Epithelial cell of proximal tubule (primary cell): Measurements from ENCODE around the gene PCMTD2. TPM values are rescaled to one million over a fixed set of nuclear protein-coding genes. Genes with fewer than 3 reads are reported as not detected.

Experiments used
- DNase-seq: peaks from one replicate; pipeline ENCODE4 v3.0.0-alpha.2; 2011; ENCODE audit warnings: low read depth
- H3K4me3 ChIP-seq: 2 replicates; pipeline ENCODE4 v1.5.1; 2011; ENCODE audit warnings: low read depth, mild to moderate bottlenecking, low read length
- CTCF ChIP-seq: conservative IDR thresholded peaks from 2 replicates; pipeline ENCODE4 v1.5.1; 2012; ENCODE audit warnings: low read depth, mild to moderate bottlenecking, low read length
- total RNA-seq: library from RNA; depleted of rRNA; stranded (reverse); fragments of >200 nt; gene quantifications from 2 replicates; pipeline ENCODE4 v1.2.3, GENCODE V29; 2015

PCMTD2 gene
- total RNA-seq, 1 donor from 2014 or later: 44.7 TPM

DNA sequence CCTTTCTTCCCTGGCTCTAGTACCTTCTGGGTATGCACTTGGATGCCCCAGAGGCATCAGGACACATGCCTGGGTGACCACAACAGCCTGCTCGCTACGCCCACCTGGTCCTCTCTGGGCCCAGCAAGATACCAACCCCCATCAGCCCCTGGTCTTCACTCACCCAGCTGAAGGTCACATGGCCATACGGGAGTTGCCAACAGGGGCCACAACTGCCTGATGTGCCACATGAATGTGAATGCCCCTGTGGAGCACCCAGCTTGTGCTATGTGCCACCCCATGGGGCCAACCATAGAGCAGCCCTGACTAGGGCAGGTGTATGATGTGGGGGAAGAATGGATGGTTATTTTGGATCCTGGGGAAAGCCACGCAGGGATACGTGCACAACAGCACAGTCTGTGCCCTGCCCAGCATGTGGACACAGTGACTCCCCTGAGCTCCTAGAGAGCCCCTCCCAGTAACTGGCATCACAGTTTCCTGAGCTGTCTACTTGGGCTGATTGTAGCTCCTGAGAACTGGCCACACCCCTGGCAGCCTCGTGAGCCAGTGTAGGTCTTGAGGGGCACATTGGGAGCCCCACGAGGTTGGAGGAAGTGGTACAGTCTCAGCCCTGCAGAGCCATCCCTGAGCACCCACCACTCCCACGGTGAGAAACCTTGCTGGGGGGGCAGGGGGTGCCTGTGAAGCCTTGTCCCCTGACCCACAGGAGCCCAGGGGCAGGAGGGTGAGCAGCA lies 10.5 kb upstream of the PCMTD2 start:
- no peak for DNase-seq
- no peak for TF ChIP-seq CTCF
- no peak overlapping the region for H3K4me3 ChIP-seq

- no peak for TF ChIP-seq CTCF
- no peak for DNase-seq
- H3K4me3 ChIP-seq: no peak overlapping the region
These were observed 9.6 kb upstream of the PCMTD2 start for GRCh38 chr20:64245746-64246595.

- no peak overlapping the region for H3K4me3 ChIP-seq
- no peak for TF ChIP-seq CTCF
- DNase-seq: no peak
These were observed 8.8 kb upstream of the PCMTD2 start for GRCh38 chr20:64246616-64247306.

GRCh38 chr20:64247307-64247618 lies 8.3 kb upstream of the PCMTD2 start:
- no peak for DNase-seq
- H3K4me3 ChIP-seq: no peak overlapping the region
- TF ChIP-seq CTCF: no peak

DNA sequence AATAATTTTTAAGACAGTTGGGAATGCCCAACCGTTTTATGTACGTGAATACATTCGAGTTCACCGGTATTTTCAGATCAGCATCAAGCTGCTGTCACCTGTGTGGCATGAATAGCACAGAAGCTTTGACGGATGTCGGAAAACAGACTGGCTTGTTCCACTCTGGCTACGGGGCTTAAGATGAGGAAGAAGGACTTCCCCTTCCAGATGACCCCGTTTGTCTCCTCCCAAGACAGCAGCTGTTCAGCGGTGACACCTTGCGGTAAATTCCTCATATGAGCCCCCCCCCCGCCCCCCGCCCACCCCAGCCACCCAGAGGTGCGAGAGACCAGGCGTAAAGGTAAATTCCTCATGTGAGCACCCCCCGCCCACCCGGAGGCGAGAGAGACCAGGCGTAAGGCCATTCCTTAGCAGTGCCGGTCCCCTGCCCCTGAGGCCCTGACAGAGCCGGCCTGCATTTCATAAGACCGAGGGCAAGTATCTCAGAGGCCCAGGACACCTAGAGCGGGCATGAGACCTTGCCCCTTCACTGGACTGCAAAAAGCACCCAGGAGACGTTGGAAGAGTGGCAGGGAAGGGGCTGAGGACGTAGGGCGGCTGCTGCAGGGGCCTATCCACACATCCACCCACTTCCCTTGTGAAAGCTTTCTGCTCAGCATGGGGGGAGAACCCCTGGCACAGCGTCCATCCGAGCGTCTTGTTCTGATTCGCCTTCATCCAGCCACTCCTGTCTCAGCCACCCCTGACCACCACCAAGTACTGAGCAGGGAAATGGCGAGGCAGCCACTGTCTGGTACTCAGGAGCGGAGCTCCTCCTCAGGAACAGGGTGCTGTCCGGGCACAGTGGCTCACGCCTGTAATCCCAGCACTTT lies 7.3 kb upstream of the PCMTD2 start:
- no peak for DNase-seq
- H3K4me3 ChIP-seq: no peak overlapping the region
- TF ChIP-seq CTCF: no peak

DNA sequence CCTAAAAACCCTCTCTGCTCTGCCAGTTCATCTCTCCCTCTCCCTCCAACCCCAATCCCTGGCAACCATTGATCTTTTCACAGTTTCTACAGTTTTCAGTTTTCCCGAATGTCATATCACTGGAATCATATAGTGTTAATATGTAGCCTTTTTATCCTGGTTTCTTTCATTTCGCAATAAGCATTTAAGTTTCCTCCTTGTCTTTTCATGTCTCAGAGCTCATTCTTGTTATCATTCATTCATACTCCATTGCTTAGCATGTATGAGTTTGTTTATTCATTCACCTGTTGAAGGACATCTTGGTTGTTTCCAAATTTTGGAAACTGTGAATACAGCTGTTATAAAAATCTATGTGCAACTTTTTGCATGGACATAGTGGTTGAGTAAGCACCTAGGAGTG lies 5.5 kb upstream of the PCMTD2 start:
- no peak for DNase-seq
- no peak overlapping the region for H3K4me3 ChIP-seq
- TF ChIP-seq CTCF: no peak
